Epithelial cell of alveolus of lung (primary cell): ENCODE results near the gene TRIM7. TPM values are rescaled to one million over a fixed set of nuclear protein-coding genes. Genes with fewer than 3 reads are reported as not detected.

Source experiments
- total RNA-seq: library from RNA; depleted of rRNA; stranded (reverse); fragments of >200 nt; gene quantifications from 2 replicates; pipeline ENCODE4 v1.2.1, GENCODE V29; 2015

Gene TRIM7
- 2.5 and 3.8 TPM in 2 replicates for total RNA-seq

GRCh38 chr5:181204826-181205760, at the start of gene TRIM7:
TRIM7 (minus strand) TSS chr5:181205196; CDS start chr5:181205110, 86 bp downstream.

GRCh38 chr5:181243564-181244343, 38.8 kb upstream of the TRIM7 start, which contains the start of gene RACK1:
RACK1 (minus strand) TSS chr5:181243906; CDS start chr5:181243800, 106 bp downstream.

GRCh38 chr5:181223058-181223728, 18.2 kb upstream of the TRIM7 start, which contains the start of gene TRIM41:
TRIM41 (plus strand) TSS chr5:181223281; CDS start chr5:181224000, 719 bp downstream.

GRCh38 chr5:181146927-181147636, 57.9 kb downstream of the TRIM7 start, which contains the start of gene OR2V2:
OR2V2 (plus strand) TSS chr5:181147586; CDS start chr5:181154943, 7,357 bp downstream.

Other genes starting within 250 kb of the TRIM7 start
- gene BTNL3, start 216.3 kb downstream of the TRIM7 start, total RNA-seq: not detected in 2 replicates
- gene BTNL9, start 164.9 kb downstream of the TRIM7 start, total RNA-seq: not detected in 2 replicates
- gene OR2V1, start 74.0 kb downstream of the TRIM7 start, total RNA-seq: not detected in 2 replicates
- gene OR2V2, start 57.6 kb downstream of the TRIM7 start, total RNA-seq: not detected in 2 replicates
- 8.9 and 11.2 TPM in 2 replicates for gene TRIM41, start 18.1 kb upstream of the TRIM7 start, total RNA-seq
- gene RACK1, start 38.7 kb upstream of the TRIM7 start, total RNA-seq: 4,197 and 4,947 TPM in 2 replicates
- gene TRIM52, start 55.9 kb upstream of the TRIM7 start, total RNA-seq: 4.4 and 18.8 TPM in 2 replicates
- not detected in 2 replicates for gene OR4F3, start 162.1 kb upstream of the TRIM7 start, total RNA-seq